HG03175 (cell line): ENCODE measurements around the gene ALKBH3.

ENCODE experiments used
- ATAC-seq: cut with Tn5 transposase; IDR thresholded peaks from one replicate; pipeline ENCODE4 v1.9.1; 2021; ENCODE audit warnings: mild to moderate bottlenecking, moderate library complexity; ENCODE audit not compliant: unreplicated experiment

Gene ALKBH3

GRCh38 chr11:43921561-43922294, 41.1 kb downstream of the ALKBH3 start:
- no peak for ATAC-seq

GRCh38 chr11:43922295-43922648, 41.6 kb downstream of the ALKBH3 start:
- ATAC-seq: no peak

GRCh38 chr11:43922744-43923405, 42.2 kb downstream of the ALKBH3 start:
- ATAC-seq: no peak

GRCh38 chr11:43923406-43924111, 42.9 kb downstream of the ALKBH3 start:
- no peak for ATAC-seq

- no peak for ATAC-seq
Measured at GRCh38 chr11:43924112-43924855, 43.7 kb downstream of the ALKBH3 start.

- no peak for ATAC-seq
Measured at GRCh38 chr11:43925063-43925931, 44.7 kb downstream of the ALKBH3 start.

- no peak for ATAC-seq
Measured at GRCh38 chr11:43925932-43926505, 45.4 kb downstream of the ALKBH3 start.

- no peak for ATAC-seq
Measured at GRCh38 chr11:43927070-43927469, 46.4 kb downstream of the ALKBH3 start.

- ATAC-seq: no peak
Measured at GRCh38 chr11:43927925-43928707, 47.5 kb downstream of the ALKBH3 start.

GRCh38 chr11:43928721-43929120, 48.1 kb downstream of the ALKBH3 start:
- ATAC-seq: no peak

- ATAC-seq: no peak
Measured at GRCh38 chr11:43930868-43931716, 50.5 kb downstream of the ALKBH3 start.

- no peak for ATAC-seq
Measured at GRCh38 chr11:43931717-43932039, 51.0 kb downstream of the ALKBH3 start.

GRCh38 chr11:43933226-43933607, 52.6 kb downstream of the ALKBH3 start:
- no peak for ATAC-seq

GRCh38 chr11:43933608-43934551, 53.2 kb downstream of the ALKBH3 start:
- ATAC-seq: no peak

GRCh38 chr11:43934601-43935423, 54.2 kb downstream of the ALKBH3 start:
- no peak for ATAC-seq

GRCh38 chr11:43935424-43935979, 54.9 kb downstream of the ALKBH3 start:
- no peak for ATAC-seq
